ENCODE measurements around the gene C4orf50.

C4orf50 gene

DNA sequence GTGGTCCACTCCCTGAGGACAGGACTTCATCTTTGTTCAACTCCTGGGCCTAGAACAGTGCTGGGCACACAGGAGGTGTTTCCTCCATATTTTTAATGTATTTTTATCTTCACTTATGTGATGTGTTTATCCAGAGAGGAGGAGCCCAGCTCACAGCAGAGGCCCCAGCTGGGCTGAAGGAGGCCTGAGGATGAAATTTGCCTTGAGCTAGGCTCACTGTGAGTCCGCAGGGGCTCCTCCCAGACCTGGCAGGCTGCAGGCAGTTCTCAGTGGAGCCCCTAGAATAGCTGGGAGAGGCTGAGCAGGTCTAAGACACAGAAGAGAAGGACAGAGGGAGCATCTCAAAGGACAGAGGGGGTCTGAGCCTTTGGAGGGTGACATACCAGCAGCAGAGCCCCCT lies 26.8 kb downstream of the C4orf50 start:
- DNase-seq, result no peak

DNA sequence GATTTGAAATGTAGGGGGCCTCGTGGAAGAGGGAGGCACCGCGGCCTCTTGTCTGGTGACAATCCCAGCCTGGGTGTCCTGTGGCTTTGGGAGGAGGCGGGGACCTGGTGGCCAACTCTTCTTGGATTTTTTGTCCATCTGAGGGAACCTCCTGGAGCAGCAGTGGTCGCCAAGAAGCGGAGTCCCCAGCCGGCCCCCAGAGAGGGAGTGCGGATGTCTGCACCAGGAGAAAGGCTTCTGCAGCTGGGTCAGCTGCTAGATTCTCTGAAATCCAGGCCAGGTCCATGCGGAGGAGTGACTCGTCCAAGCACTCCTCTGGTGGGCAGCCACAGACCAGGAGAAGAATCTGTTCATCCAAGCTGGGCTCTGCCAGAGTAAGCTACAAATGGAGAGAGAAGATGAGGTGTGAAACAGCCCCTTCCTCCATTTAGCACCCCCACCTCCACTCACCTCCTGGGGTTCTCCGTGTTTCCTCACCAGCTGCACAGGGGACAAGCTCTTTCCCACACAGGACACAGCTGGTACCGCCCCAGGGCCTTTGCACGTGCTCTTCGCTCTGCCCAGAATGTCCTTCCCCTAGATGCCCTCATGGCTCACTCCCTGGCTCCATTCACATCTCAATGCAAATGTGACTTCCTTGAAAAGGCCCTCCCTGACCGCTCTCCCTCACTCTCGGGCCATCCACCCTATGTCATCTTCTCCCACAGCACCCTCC lies 27.6 kb downstream of the C4orf50 start:
- DNase-seq, result no peak

DNA sequence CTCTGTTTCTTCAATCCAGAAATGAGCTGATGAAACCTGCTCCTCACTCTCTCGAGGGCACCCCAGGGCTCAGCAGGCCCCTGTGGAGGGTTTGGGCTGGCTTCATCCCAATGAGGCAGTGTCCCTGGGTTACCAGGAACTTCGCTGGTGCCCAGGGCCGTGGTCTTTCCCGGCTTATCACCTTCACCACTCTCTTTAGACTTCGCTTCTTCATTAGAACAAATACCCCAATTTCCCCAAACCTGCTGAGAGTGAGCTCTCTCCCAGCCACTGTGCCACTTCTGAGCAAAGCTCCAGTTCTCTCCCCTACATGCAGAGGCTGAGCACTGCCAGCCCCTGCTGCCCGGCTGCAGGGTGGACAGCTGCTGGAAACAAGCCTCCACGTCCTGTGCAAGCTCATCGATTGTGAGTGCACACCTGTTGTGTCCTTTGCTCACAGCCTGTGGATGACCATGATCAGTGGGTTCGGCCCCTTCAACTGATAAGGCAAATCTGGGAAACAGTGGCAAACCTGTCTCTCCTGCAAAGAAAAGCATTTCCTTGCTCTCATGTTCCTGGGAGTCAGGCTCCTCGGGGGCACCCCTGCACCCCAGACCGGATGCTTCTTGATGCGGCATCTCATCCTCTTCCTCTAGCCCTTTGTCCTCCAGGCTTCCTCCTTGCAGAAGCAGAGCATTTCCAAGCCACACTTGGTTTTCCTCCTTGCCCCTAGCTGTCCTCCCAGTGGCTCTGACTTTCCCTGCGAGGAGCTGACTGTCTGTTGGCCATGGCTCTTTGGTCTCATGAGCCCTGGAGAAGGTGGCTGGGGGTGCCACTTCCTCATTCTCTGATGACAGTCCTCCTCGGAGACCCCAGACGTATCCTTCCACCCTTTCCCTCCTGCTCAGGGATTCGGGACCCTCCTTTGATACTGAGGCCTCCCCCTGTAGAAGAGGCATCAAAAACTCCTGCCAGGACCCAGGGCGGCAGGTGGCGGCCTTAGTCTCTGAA lies 28.7 kb downstream of the C4orf50 start:
- DNase-seq, result no peak

DNA sequence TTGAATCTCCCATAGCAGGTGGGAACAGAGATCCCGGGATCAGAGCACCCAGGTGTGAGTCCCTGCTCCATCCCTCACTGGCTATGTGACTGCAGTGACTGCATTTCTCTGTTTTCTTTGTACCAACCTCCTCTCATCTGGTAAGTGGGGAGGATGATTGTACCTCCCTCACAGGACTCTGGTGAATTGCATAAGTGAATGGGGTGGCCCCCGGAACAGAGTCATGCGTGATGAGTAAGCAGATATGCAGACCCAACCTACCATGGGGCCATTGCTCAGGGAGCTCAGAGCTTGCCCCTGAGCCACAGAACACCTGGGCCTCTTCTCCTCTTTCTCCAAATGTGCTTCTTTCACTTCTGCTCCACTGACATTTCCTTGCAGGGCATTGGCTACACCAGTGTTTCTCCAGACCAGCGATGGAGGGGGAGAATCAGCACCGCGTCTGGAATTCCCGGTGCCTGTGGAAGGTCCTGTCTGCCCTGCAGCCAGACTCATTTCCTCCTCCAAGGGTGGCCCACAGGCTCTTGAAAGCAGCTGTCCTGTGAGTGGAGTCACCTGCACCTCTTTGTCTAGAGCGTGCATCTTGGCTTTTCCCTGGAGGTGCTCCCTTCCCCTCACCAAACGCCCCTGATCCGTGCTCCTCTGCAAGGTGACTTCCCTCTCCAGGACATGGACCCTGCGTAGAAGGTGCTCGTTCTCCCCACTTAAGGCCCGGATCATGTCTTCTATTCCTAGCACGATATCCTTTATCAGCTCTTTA lies 30.0 kb downstream of the C4orf50 start:
- DNase-seq, result no peak

DNA sequence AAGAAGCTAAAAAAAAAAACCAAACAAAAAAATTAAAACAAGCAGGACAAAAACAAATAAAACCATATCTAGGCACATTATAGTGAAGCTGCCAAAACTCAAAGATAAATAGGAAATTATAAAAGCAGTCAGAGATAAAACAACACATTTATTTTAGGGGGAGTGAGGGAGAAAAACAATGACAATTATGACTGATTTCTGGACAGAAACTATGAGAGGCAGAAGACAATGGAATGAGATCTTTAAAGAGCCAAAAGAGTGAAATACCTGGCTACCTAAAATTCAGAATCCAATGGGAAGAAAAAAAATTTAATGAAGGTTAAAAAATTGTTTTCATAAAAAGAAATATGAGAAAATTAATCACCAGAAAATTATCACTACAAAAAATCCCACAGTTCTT lies 33.4 kb downstream of the C4orf50 start:
- no peak for DNase-seq

DNA sequence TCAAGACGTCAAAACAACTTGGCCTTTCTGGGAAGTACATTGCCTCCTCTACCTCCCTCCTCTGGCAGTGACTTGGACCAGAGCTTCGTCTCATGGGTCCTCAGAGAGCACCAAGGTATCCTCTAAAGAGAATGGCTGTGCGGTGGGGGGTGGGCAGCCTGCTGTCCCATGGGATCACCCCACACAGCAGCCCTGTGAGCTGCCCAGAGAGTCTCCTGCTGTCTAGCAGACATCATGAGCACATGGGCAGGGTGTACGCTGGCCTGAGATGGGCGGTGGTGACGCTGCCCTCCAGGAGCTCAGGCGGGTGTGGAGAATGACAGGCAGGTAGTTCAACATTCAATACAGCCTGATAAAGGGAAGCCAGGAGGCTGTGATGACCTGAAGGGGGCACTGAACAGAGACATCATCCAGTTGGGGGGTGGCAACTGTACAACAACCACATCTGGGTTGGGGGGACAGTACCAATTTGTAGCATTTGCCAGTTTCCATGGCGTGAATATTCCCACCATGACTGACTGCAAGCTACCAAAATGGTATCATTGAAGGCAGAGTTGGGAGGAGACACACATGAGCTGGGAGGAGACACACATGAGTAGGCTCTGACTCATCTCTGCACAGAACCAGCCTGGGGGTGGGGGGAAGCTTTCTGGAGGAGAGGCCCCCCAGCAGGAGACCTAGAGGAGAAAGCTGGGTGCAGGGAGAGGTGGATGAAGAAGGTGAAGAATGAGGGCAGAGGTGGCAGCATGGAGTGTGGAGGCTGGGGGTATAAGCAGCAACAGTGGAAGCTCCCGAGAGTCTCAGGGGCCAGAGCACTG lies 35.9 kb downstream of the C4orf50 start:
- DNase-seq, result no peak

DNA sequence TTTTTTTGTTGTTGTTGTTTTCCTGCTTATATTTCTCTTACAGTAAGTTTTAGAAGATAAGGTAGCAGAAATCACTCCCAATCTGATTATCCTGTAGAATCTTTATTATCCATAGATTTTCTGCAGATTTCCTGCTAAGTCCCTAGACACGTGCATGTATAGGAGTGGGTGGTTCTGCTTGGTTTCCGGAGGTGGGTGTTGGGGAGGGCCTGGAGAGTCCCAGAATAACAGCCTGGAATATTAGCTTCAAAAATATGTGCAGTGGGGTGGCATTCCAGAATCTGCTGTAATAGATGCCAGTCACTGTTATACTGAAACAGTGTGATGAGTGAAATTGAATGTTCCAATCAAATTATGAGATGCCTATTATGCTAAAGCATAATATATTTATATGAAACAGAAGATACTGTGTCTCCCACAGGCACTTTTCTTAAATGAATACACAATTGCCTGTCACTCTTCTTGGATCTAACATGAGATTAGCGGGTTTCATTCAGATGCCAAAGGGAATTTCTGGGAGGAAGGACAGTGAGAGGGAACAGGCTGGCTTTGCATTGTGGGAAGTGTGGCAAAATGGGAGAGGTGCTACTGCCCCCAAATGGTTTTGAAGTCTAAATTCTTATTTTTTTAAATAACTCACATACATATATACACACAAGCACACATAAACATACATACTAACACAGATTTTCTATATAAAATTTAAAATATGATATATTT lies 37.6 kb downstream of the C4orf50 start:
- no peak for DNase-seq

DNA sequence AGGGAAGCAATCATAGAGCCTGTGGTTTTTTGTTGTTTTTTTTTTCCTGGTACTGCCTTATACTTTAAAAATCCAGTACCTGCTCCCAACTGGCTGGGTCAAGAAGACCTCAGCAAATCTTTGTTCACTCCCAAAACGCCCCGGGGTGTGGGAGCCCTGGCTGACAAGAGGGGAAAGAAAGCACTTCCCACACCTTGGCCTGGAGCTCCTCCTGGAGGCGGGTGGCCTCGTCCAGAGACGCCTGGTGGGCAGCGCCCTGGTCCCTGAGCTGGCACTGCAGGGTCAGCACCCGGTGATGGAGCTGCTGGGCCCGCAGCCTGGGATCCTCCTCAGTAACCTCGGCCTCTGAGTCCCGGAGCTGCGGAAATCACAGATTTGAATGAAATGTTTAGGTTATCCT lies 38.2 kb downstream of the C4orf50 start:
- DNase-seq, result peak; percentile 19

DNA sequence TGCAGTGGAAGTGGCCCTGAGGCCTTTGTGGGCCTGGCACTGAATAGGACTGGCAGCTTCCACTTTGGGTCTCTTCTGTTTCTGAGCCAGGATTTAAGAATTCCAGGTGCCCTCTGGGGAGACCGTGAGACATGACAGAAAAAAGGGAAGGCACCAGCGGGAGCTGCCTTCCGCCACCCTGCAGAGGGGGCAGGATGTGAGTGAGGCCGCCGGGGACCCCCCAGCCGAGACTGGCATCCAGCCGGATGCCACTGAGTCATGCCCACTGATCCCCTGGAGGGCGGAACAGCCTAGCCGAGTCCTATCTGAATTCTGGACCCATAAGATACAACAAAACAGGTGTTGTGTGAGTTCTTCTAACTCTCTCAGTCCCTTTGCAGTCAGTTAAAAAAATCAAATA lies 41.3 kb downstream of the C4orf50 start:
- DNase-seq, result no peak

DNA sequence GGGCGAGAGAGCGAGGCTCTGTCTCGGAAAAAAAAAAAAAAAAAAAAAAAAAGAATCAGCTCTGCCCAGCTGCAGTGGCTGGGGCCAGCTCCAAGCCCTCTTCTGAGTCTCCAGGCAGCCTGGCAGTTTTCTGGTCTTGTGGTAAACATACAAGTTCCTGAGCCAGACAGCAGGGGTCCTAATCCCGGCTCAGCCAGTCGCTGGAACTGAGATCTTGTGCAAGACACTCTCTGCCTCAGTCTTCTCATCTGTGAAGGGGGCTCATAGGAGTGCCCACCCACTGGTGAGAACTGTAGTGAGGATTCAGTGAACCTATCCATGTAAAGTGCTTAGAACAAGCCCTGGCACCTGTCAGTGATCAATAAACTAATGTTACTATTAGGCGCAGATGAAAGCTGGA lies 41.8 kb downstream of the C4orf50 start:
- DNase-seq, result no peak

DNA sequence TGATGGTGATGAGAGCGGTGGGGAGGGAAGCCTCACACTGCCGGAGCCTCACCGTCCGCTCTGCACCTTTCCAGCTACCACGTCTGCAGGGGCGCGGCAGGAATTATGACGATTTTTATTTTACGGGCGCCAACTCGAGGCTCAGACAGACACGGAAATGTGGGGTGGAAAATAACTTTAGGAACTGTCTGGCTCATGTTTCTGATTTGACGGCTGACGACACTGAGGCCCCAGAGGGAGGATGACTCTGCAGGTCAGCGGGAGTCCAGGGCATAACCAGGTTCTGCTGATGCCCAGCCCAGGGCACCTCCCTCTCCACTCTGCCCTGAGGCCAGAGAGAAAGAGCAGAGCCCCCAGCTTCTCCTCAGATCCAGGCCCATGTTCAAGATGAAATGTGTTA lies 43.9 kb downstream of the C4orf50 start:
- DNase-seq, result no peak

DNA sequence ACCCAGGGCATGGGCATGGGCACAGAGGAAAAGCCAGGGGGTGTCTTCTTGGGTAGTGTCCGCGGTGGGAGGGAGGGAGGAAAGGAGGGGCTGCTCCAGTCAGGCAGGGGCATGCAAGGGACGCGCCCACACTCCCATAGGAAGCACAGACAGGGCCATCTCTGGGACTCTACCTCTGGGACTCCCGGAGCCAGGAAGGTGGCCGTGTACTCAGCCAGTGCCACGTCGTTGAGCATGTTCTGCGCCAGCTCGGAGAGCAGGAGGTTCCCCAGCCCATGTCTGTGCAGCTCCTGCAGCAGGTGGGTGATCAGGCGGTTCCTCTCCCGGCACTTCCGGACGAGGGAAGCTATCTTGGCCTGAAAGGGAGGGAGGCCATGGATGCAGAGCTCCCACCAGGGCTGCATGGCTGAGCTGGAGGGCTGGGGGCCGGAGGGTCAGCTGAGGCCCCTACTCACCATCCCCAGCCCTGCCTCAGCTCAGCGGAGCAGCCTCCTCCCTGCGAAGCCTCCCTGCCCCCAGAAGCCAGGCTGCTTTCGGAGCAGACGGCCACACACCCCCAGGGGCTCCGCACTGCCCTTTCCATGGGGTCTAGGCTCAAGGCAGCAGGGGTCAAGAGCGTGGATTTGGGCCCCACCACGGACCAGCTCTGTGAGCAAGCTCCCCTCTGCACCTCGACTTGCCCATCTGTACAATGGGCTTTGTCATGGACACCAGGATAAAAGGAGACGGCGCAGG lies 44.6 kb downstream of the C4orf50 start:
- no peak for DNase-seq

DNA sequence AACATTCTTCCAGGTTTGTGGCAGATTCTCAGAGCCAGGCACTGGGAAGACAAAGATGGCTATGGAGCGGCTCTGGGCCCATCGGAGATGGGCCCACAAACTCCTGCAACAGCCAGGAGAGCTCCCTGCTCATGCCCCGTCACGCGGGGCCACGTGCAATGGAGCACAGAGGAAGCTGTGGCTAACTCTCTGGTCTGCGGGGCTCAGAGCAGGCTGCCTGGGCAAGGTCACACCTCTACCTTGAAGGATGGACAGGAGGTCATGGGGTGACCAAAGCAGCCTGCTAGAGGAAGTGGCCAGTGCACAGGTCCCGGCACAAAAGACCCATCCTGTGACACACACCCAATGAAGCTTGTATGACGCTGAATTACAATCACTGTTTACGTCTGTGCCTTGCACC lies 45.2 kb downstream of the C4orf50 start:
- no peak for DNase-seq

DNA sequence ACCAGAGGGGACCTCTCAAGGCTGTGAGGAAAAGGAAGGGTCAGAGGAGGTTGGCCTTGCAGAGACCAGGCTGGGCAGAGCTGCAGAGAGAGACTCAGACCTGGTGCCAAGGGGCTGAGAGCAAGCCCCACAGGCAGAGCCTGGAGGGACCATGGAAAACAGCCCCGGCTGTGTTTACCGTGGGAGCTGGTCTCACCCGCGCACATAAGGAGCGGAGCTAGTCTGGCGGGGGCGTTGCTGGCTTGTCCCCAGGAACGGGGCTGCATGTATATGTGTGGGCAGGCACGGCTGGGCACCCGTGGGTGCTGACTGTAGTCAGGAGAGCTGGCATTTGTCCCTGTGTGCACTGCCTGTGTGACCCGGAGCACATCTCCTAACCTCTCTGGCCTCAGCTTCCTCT lies 45.7 kb downstream of the C4orf50 start:
- no peak for DNase-seq

DNA sequence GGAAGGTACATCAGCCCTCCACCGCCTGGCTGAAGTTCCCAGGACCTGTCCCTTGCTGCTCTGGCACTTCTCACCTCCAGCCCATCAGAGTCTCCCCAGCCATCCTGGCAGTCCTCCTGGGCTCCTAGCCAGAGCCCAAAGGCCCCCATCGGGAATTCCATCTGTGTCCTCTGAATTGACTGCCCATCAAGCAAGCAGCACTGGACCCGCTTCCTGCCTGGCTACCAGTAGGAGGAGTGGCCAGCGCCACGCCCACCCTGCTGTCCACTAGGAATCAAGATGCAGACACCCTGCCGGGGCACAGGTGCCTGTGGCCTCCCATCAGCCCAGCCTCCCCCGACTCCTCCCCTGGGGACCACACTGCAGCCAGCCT lies 47.2 kb downstream of the C4orf50 start:
- DNase-seq, result no peak

DNA sequence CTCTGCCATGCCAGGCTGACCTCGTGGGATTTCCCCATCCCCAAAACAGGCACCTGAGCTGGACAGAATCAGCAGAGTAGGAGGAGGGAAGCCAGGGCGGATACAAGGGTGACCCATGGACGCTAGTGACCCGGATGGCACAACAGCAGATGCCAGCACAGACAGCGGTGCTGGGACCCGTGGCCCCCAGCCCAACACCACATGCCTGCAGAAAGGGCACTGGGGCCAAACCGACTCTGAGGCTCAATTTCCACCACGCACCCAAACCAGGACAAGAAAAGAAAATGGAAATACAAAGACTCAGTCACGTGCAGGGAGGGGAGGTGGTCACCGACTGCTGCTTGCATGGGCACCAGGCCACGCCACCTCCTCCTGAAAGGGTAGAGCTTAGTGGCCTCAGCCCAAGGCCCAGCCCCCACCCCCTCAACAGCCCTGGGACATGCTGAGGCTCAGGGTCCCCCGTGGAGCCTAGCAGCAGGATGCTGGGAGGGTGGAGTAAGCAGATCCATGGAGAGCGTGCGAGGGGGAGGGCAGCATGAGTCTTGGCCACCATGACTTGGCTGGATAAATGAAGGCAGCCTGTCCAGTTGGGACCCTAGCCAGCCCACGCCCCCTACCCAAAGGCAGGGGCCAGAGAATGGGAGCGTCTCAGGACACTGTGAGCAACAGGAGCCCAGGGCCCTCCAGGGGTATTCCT lies 47.7 kb downstream of the C4orf50 start:
- DNase-seq, result no peak

DNA sequence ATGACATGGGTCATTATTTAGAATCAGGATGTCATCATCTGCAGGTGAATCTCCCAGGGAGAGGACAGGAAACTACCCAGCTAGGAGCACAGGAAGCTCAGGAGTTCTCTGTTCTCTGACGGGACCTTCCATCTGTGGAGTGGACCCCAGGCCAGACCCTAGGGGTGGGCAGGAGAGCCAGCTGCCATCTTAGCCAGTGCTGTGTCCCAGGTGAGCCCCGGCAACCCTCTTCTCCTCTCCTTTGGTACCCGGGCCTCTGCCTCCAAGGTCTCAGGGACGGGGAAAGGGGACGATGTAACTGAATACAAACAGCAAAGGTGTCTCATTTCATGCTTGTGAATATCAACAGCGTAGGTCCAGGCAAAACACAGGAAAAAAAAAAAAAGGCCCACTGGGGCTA lies 48.5 kb downstream of the C4orf50 start:
- DNase-seq, result no peak

DNA sequence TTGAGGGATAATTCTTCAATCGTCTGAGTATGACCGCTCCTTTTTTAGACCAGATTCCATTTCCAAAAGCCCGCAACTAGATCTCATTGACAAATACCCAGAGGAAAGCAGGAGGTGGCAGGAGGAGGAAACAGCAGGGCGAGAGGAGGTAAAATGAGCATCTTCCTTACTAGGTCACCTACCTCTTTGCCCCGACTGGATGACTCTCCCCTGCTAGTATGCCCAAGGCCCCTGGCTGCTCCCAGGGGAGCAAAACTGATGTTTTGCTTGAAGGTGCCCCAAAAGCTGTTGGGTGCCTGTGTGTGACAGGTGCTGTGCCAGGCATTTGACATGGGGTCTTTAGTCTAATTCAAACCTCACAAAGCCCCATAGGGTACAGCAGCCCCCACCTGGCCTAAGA lies 48.9 kb downstream of the C4orf50 start:
- DNase-seq, result no peak

DNA sequence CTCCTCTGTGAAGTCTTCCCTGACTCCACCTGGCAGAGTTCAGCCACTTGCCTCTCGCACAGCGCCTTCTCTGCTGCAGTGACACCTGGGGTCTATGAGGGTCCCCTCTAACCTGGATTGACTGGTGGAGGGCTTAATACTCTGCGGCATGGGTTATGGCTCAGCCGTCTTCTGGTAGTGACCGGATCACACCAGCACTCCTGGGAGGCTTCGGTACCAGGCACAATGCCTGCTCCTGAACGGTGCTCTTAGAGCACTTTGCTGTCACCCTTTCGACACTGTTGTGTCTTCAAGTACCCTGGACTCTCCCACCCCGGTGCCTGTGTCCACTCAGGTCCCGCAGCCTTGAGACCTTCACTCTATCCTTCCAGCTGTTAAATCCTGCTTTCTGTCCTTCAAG lies 50.0 kb downstream of the C4orf50 start:
- no peak for DNase-seq

DNA sequence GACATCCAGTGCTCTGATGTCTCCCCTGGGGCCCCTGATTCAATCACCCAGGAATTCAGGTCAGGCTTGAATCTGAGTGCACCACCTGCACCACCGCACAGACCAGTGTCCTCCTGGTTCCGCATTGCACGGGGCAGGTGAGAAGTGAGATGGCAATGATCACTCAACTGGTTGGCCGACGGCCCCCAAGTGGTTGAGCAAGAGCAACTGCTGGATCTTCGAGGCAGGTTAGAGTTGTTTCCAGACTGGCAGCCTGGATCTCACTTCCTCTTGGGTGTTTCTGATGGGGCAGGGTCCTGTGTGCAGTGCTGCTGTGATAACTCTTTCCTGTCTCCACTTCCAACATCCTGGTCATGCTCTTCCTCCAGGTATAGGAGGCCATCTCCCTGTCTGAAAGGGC lies 50.4 kb downstream of the C4orf50 start:
- no peak for DNase-seq

DNA sequence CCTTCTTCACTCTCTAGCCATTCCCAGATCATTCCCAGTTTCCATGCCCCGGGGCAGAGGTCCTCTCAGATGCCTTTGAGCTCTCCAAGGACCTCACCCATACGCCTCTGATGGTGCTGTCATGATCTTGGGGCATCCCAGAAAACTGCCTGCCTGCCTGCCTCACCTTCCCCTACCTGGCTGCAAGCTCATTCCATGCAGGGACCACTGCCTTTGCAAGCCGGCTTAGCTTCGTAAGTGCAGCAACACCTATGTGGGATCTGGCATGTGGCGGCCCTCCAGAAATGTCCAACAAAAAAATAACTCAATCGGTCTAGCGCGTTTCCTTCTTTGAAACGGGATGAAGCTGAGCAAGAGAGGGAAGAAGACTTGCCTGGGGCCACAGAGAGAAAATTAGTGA lies 53.0 kb downstream of the C4orf50 start:
- DNase-seq, result no peak

All from DMS79 treated with DMSO at 0.1 percent for 48 hours (cell line).